ENCODE results near the gene ETFBKMT. TPM values are rescaled to one million over a fixed set of nuclear protein-coding genes. Genes with fewer than 3 reads are reported as not detected.
A peak's percentile ranks its signal among the peaks of the same experiment; 100 is the strongest.
"Not testable (repeated sequence)": the region's sequence is repeated elsewhere in the genome, so short reads cannot be mapped to it uniquely, and the experiment has no call there.

The ETFBKMT gene
- total RNA-seq, 1 experiment from 2014 or later: 1.7 TPM

- no peak overlapping the region for H3K4me2 ChIP-seq (ENCODE audit: low read length)
- H3K27ac ChIP-seq (ENCODE audit: low read depth, low read length): no peak overlapping the region
- H3K9ac ChIP-seq (ENCODE audit: low read length): no peak overlapping the region
- no peak overlapping the region for H2AFZ ChIP-seq (ENCODE audit: low read depth, low read length, poor library complexity, severe bottlenecking)
- no peaks in the 10 kb centered on the region for H3K36me3 ChIP-seq (ENCODE audit: control insufficient read depth in 1 of 2, insufficient read depth in 2 of 2, low read length in 2 of 2)
- no peaks in the 10 kb centered on the region for H3K79me2 ChIP-seq (ENCODE audit: insufficient read depth, low read length)
- H3K9me3 ChIP-seq (ENCODE audit: control insufficient read depth in 1 of 2, insufficient read depth in 1 of 2, low read depth in 1 of 2, low read length in 2 of 2): no peaks in the 10 kb centered on the region
- intact Hi-C loops (cut with micrococcal nuclease): no loop called here
- H3K4me3 ChIP-seq (replicated peaks in 1 of 2; ENCODE audit: low read depth in 1 of 2, low read length in 2 of 2): no peak overlapping the region
- DNase-seq (ENCODE audit: low read depth, low spot score) (no peak), ATAC-seq (no peak)
- ChIA-PET RAD21 (ENCODE audit: low non-redundant PET in 1 of 2, low total read pairs in 2 of 2, uncharacterized antibody in 2 of 2, unreplicated experiment in 2 of 2) (no interaction called here), POLR2A (no interaction called here), CTCF (no interaction called here)
- peaks cover 2 to 7% of the 10 kb centered on the region in 2 experiments; a peak in 3 of 4 replicates for H3K4me1 ChIP-seq (ENCODE audit: control insufficient read depth in 1 of 2, insufficient read depth in 2 of 2, low read length in 2 of 2)
- no peaks in the 10 kb centered on the region for H3K9me2 ChIP-seq (ENCODE audit: insufficient read depth)
- no peaks in the 10 kb centered on the region for H4K20me1 ChIP-seq (ENCODE audit: insufficient read depth)
- TF ChIP-seq CBX3 (IDR thresholded peaks at IDR 0.05; ENCODE audit: low read depth) (no peak), ZNF274 (IDR thresholded peaks at IDR 0.05; ENCODE audit: low read depth, low read length) (no peak), CEBPB (IDR thresholded peaks at IDR 0.05; ENCODE audit: low read depth) (no peak)
- no TSS peak for BruUV-seq (replicated peaks)
- no peaks in the 10 kb centered on the region for H3K27me3 ChIP-seq (ENCODE audit: insufficient read depth, low read length)
Measured at GRCh38 chr12:31687101-31687527, 27.6 kb downstream of the ETFBKMT start.

DNA sequence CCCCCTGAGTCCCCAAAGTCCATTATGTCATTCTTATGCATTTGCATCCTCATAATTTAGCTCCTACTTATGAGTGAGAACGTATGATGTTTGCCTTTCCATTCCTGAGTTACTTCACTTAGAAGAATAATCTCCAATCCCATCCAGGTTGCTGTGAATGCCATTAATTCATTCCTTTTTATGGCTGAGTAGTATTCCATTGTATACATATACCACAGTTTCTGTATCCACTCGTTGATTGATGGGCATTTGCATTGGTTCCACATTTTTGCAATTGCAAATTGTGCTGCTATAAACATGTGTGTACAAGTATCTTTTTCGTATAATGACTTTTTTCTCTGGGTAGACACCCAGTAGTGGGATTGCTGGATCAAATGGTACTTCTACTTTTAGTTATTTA, 30.4 kb downstream of the ETFBKMT start:
- RAD21 ChIA-PET (ENCODE audit: low non-redundant PET in 1 of 2, low total read pairs in 2 of 2, uncharacterized antibody in 2 of 2, unreplicated experiment in 2 of 2); H2AFZ ChIP-seq (ENCODE audit: low read depth, low read length, poor library complexity, severe bottlenecking); CTCF ChIA-PET; H3K27ac ChIP-seq (ENCODE audit: low read depth, low read length); H3K4me3 ChIP-seq (replicated peaks in 1 of 2; ENCODE audit: low read depth in 1 of 2, low read length in 2 of 2); BruUV-seq (replicated peaks); H3K9me2 ChIP-seq (ENCODE audit: insufficient read depth); H4K20me1 ChIP-seq (ENCODE audit: insufficient read depth); H3K9ac ChIP-seq (ENCODE audit: low read length); H3K4me2 ChIP-seq (ENCODE audit: low read length); POLR2A ChIA-PET; H3K27me3 ChIP-seq (ENCODE audit: insufficient read depth, low read length); ATAC-seq; H3K9me3 ChIP-seq (ENCODE audit: control insufficient read depth in 1 of 2, insufficient read depth in 1 of 2, low read depth in 1 of 2, low read length in 2 of 2); DNase-seq (ENCODE audit: low read depth, low spot score); H3K4me1 ChIP-seq (ENCODE audit: control insufficient read depth in 1 of 2, insufficient read depth in 2 of 2, low read length in 2 of 2); H3K79me2 ChIP-seq (ENCODE audit: insufficient read depth, low read length); intact Hi-C loops (cut with micrococcal nuclease); H3K36me3 ChIP-seq (ENCODE audit: control insufficient read depth in 1 of 2, insufficient read depth in 2 of 2, low read length in 2 of 2): not testable (repeated sequence)

DNA sequence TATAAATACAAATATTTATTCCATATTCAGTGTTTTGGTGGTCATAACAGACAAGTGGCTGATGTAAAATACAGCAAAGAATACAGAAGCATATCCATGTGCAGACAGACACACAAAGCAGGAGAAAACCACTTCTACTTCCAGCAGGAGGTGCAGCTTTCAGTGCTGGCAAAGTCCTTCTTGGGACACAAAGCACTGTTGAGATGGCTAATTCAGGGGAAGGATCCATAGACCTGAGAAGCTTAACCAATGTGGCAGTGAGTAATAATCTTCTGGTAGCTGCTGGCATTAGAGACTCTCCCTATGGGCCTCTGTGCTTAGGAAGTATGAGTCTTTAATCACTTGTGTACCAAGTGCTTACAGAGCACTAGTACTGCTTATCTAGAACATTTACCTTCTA, 42.6 kb downstream of the ETFBKMT start:
- H3K9me3 ChIP-seq (ENCODE audit: control insufficient read depth in 1 of 2, insufficient read depth in 1 of 2, low read depth in 1 of 2, low read length in 2 of 2): no peaks in the 10 kb centered on the region
- TF ChIP-seq, protein P1, sequence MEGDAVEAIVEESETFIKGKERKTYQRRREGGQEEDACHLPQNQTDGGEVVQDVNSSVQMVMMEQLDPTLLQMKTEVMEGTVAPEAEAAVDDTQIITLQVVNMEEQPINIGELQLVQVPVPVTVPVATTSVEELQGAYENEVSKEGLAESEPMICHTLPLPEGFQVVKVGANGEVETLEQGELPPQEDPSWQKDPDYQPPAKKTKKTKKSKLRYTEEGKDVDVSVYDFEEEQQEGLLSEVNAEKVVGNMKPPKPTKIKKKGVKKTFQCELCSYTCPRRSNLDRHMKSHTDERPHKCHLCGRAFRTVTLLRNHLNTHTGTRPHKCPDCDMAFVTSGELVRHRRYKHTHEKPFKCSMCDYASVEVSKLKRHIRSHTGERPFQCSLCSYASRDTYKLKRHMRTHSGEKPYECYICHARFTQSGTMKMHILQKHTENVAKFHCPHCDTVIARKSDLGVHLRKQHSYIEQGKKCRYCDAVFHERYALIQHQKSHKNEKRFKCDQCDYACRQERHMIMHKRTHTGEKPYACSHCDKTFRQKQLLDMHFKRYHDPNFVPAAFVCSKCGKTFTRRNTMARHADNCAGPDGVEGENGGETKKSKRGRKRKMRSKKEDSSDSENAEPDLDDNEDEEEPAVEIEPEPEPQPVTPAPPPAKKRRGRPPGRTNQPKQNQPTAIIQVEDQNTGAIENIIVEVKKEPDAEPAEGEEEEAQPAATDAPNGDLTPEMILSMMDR (IDR thresholded peaks at IDR 0.05 in 2 of 3, conservative IDR thresholded peaks at IDR 0.05 in 1 of 3; ENCODE audit: borderline replicate concordance in 1 of 3, insufficient read depth in 1 of 3, low read depth in 2 of 3, low read length in 2 of 3): peak in 2 of 3 experiments; percentile 21 to 28; a peak in 2 of 6 replicates
- TF ChIP-seq CEBPB (IDR thresholded peaks at IDR 0.05; ENCODE audit: low read depth): no peak
- TF ChIP-seq RAD21 (IDR thresholded peaks at IDR 0.05; ENCODE audit: low read depth): peak; percentile 49
- TF ChIP-seq, protein P2, sequence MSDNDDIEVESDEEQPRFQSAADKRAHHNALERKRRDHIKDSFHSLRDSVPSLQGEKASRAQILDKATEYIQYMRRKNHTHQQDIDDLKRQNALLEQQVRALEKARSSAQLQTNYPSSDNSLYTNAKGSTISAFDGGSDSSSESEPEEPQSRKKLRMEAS (IDR thresholded peaks at IDR 0.05): 0 out of 2 replicates have a peak, but pooled peaks have one; percentile 15
- ChIA-PET RAD21 (ENCODE audit: low non-redundant PET in 1 of 2, low total read pairs in 2 of 2, uncharacterized antibody in 2 of 2, unreplicated experiment in 2 of 2) (no interaction called here), POLR2A (no interaction called here), CTCF (interaction anchor here (1.1 kb wide), 2 partner anchors 13 to 30 kb away, joined by 3 to 4 read pairs; no protein-coding TSS in a partner anchor)
- H3K27ac ChIP-seq (ENCODE audit: low read depth, low read length): no peak overlapping the region
- peaks cover 0 to 10% of the 10 kb centered on the region in 2 experiments; a peak in 1 of 4 replicates for H3K36me3 ChIP-seq (ENCODE audit: control insufficient read depth in 1 of 2, insufficient read depth in 2 of 2, low read length in 2 of 2)
- peaks cover 0 to 10% of the 10 kb centered on the region in 2 experiments; a peak in 1 of 4 replicates for H3K4me1 ChIP-seq (ENCODE audit: control insufficient read depth in 1 of 2, insufficient read depth in 2 of 2, low read length in 2 of 2)
- ATAC-seq (peak; percentile 60), DNase-seq (ENCODE audit: low read depth, low spot score) (peak; percentile 15)
- no peaks in the 10 kb centered on the region for H3K9me2 ChIP-seq (ENCODE audit: insufficient read depth)
- H2AFZ ChIP-seq (ENCODE audit: low read depth, low read length, poor library complexity, severe bottlenecking): no peak overlapping the region
- no TSS peak for BruUV-seq (replicated peaks)
- intact Hi-C loops (cut with micrococcal nuclease): no loop called here
- H4K20me1 ChIP-seq (ENCODE audit: insufficient read depth): no peaks in the 10 kb centered on the region
- H3K4me3 ChIP-seq (replicated peaks in 1 of 2; ENCODE audit: low read depth in 1 of 2, low read length in 2 of 2): no peak overlapping the region
- H3K4me2 ChIP-seq (ENCODE audit: low read length): no peak overlapping the region
- H3K27me3 ChIP-seq (ENCODE audit: insufficient read depth, low read length): no peaks in the 10 kb centered on the region
- no peaks in the 10 kb centered on the region for H3K79me2 ChIP-seq (ENCODE audit: insufficient read depth, low read length)
- H3K9ac ChIP-seq (ENCODE audit: low read length): no peak overlapping the region

Data from HCT116 (cell line).